H1 (cell line): ENCODE data around the gene MGMT. TPM values are rescaled to one million over a fixed set of nuclear protein-coding genes. Genes with fewer than 3 reads are reported as not detected.

Experiments
- CTCF ChIA-PET: fragments of 300-600 bp; sonication (Branson Sonifier 250); formaldehyde crosslinking; loops from one replicate; lab custom pipeline; 2021; ENCODE audit not compliant: partially characterized antibody; lab: Charles Lee
- POLR2A ChIA-PET: fragments of 300-600 bp; sonication (Branson Sonifier 250); formaldehyde crosslinking; loops from one replicate; lab custom pipeline; 2021; ENCODE audit warnings: inconsistent platforms; ENCODE audit not compliant: partially characterized antibody; lab: Charles Lee
- DNase-seq, 2 experiments: peaks; one replicate each; pipeline versions ENCODE4 v3.0.0 to v3.0.0-alpha.2; 2010 to 2022; ENCODE audit warnings: low spot score in 2 of 2, low read depth in 1 of 2, mixed read lengths in 1 of 2
- FAIRE-seq: peaks from 2 replicates; lab custom pipeline; 2011; peaks lifted over from hg19 to GRCh38; lab: Jason Lieb, UNC
- H2AFZ ChIP-seq: 2 replicates; pipeline ENCODE4 v1.8.1; 2012; ENCODE audit warnings: low read length, inconsistent platforms
- H2AK5ac ChIP-seq: 2 replicates; pipeline ENCODE4 v1.6.1; 2013; ENCODE audit warnings: low read depth, low read length
- H2BK120ac ChIP-seq: replicated peaks from 2 replicates; pipeline ENCODE3; 2013; ENCODE audit warnings: low read depth, low read length, inconsistent platforms
- H2BK12ac ChIP-seq: 2 replicates; pipeline ENCODE4 v1.6.1; 2013; ENCODE audit warnings: low read depth, low read length
- H2BK15ac ChIP-seq: 2 replicates; pipeline ENCODE4 v1.6.1; 2013; ENCODE audit warnings: low read length
- H2BK20ac ChIP-seq: 2 replicates; pipeline ENCODE4 v1.6.1; 2013; ENCODE audit warnings: low read length
- H2BK5ac ChIP-seq: 2 replicates; pipeline ENCODE4 v1.6.1; 2013; ENCODE audit warnings: low read depth, low read length
- H3K14ac ChIP-seq: 2 replicates; pipeline ENCODE4 v1.6.1; 2013; ENCODE audit warnings: inconsistent platforms; ENCODE audit not compliant: insufficient read length
- H3K18ac ChIP-seq: 2 replicates; pipeline ENCODE4 v1.6.1; 2013; ENCODE audit warnings: low read length; ENCODE audit errors: extremely low read depth
- H3K23ac ChIP-seq: 2 replicates; pipeline ENCODE4 v1.6.1; 2013; ENCODE audit warnings: inconsistent platforms; ENCODE audit not compliant: insufficient read length
- H3K23me2 ChIP-seq: 2 replicates; pipeline ENCODE4 v1.6.1; 2013; ENCODE audit warnings: low read depth, low read length
- H3K27ac ChIP-seq: 2 replicates; pipeline ENCODE4 v1.6.1; 2011; ENCODE audit warnings: low read depth, low read length, inconsistent platforms
- H3K27me3 ChIP-seq, 4 experiments: replicated peaks in 1 of 4; 1 replicate in 1 of 4; 2 replicates in 3 of 4; pipeline versions ENCODE4 v1.6.1 to v1.8.1; 2011 to 2013; ENCODE audit warnings: low read length in 3 of 4, mild to moderate bottlenecking in 3 of 4, inconsistent platforms in 2 of 4, mixed read lengths in 2 of 4, moderate library complexity in 1 of 4; ENCODE audit not compliant: control insufficient read depth in 3 of 4, insufficient read depth in 3 of 4; ENCODE audit errors: extremely low read depth in 1 of 4
- H3K36me3 ChIP-seq, 4 experiments: 2 replicates each; pipeline versions ENCODE4 v1.6.1 to v1.8.1; 2011 to 2013; ENCODE audit warnings: mild to moderate bottlenecking in 4 of 4, low read length in 3 of 4, moderate library complexity in 2 of 4, control low read depth in 1 of 4, inconsistent platforms in 1 of 4; ENCODE audit not compliant: insufficient read depth in 4 of 4, control insufficient read depth in 2 of 4
- H3K4ac ChIP-seq: replicated peaks from 2 replicates; pipeline ENCODE3; 2013; ENCODE audit warnings: low read length, low read depth, mixed read lengths, inconsistent platforms; ENCODE audit not compliant: insufficient read length
- H3K4me1 ChIP-seq, 4 experiments: replicated peaks in 1 of 4; 1 replicate in 1 of 4; 2 replicates in 3 of 4; pipeline versions ENCODE4 v1.6.1 to v1.8.1; 2011 to 2013; ENCODE audit warnings: low read length in 3 of 4, inconsistent platforms in 2 of 4, mixed read lengths in 1 of 4; ENCODE audit not compliant: insufficient read depth in 4 of 4, control insufficient read depth in 3 of 4
- H3K4me2 ChIP-seq, 2 experiments: 2 replicates each; pipeline versions ENCODE4 v1.6.1 to v1.8.1; 2011 to 2013; ENCODE audit warnings: low read depth in 2 of 2, low read length in 2 of 2, control low read depth in 1 of 2, inconsistent platforms in 1 of 2, mild to moderate bottlenecking in 1 of 2; ENCODE audit not compliant: insufficient read depth in 1 of 2
- H3K4me3 ChIP-seq, 4 experiments: fragments of 200-600, 300-600 bp in 1 of 4; sonication (generic), shearing (Covaris generic), sonication (Bioruptor Twin) in 1 of 4; 2 replicates each; pipeline versions ENCODE4 v1.5.1 to v1.8.1; 2011 to 2016; ENCODE audit warnings: low read length in 4 of 4, low read depth in 3 of 4, control low read depth in 2 of 4, inconsistent platforms in 2 of 4, mild to moderate bottlenecking in 2 of 4, mixed read lengths in 1 of 4, moderate library complexity in 1 of 4; ENCODE audit not compliant: insufficient read depth in 2 of 4; ENCODE audit errors: extremely low read depth in 1 of 4
- H3K56ac ChIP-seq: replicated peaks from 2 replicates; pipeline ENCODE3; 2013; ENCODE audit warnings: low read depth, mild to moderate bottlenecking, mixed read lengths, low read length, inconsistent platforms; ENCODE audit not compliant: insufficient read length
- H3K79me1 ChIP-seq: 2 replicates; pipeline ENCODE4 v1.6.1; 2013; ENCODE audit warnings: low read depth, low read length, control low read depth
- H3K79me2 ChIP-seq, 2 experiments: 2 replicates each; pipeline versions ENCODE4 v1.6.1 to v1.8.1; 2012 to 2013; ENCODE audit warnings: low read length in 2 of 2, mild to moderate bottlenecking in 2 of 2, inconsistent platforms in 1 of 2; ENCODE audit not compliant: insufficient read depth in 2 of 2, control insufficient read depth in 1 of 2
- H3K9ac ChIP-seq, 4 experiments: replicated peaks in 1 of 4; 1 replicate in 1 of 4; 2 replicates in 3 of 4; pipeline versions ENCODE4 v1.6.1 to v1.8.1; 2011 to 2013; ENCODE audit warnings: low read depth in 3 of 4, low read length in 3 of 4, control low read depth in 2 of 4, mild to moderate bottlenecking in 2 of 4, moderate library complexity in 2 of 4, inconsistent platforms in 1 of 4; ENCODE audit errors: extremely low read depth in 1 of 4
- H3K9me3 ChIP-seq, 2 experiments: 2 replicates each; pipeline versions ENCODE4 v1.6.1 to v1.8.1; 2012 to 2013; ENCODE audit warnings: mild to moderate bottlenecking in 2 of 2, moderate library complexity in 2 of 2, control low read depth in 1 of 2, inconsistent platforms in 1 of 2, low read depth in 1 of 2, low read length in 1 of 2, mixed read lengths in 1 of 2; ENCODE audit not compliant: insufficient read depth in 2 of 2
- H4K20me1 ChIP-seq, 2 experiments: replicated peaks in 1 of 2; 2 replicates each; pipeline versions ENCODE3 to v1.8.1; 2011 to 2013; ENCODE audit warnings: inconsistent platforms in 2 of 2, low read length in 2 of 2, mild to moderate bottlenecking in 1 of 2; ENCODE audit not compliant: insufficient read depth in 2 of 2, control insufficient read depth in 1 of 2
- H4K5ac ChIP-seq: 2 replicates; pipeline ENCODE4 v1.6.1; 2013; ENCODE audit warnings: low read length, low read depth, mixed read lengths, inconsistent platforms; ENCODE audit not compliant: insufficient read length
- H4K8ac ChIP-seq: 2 replicates; pipeline ENCODE4 v1.8.0; 2013; ENCODE audit warnings: mild to moderate bottlenecking, moderate library complexity, low read length, inconsistent platforms; ENCODE audit not compliant: insufficient read depth; ENCODE audit errors: extremely low read depth
- H4K91ac ChIP-seq: replicated peaks from 2 replicates; pipeline ENCODE3; 2013; ENCODE audit warnings: low read length, mixed read lengths, inconsistent platforms; ENCODE audit not compliant: insufficient read length
- BACH1 ChIP-seq: IDR thresholded peaks from 2 replicates; pipeline ENCODE4 v1.6.1; 2012; ENCODE audit warnings: low read length, improper control_type of control experiment
- CBX5 ChIP-seq: fragments of 300-800, 300-1000 bp; sonication (generic); IDR thresholded peaks from 2 replicates; pipeline ENCODE4 v1.7.1; 2016; ENCODE audit warnings: antibody characterized with exemption, low read length, low read depth
- CTBP2 ChIP-seq: IDR thresholded peaks from 2 replicates; pipeline ENCODE4 v1.7.0; 2011; ENCODE audit warnings: borderline replicate concordance, mild to moderate bottlenecking, moderate library complexity, mixed read lengths, low read length; ENCODE audit not compliant: insufficient read depth, insufficient read length
- EP300 ChIP-seq, 2 experiments: IDR thresholded peaks; 1 replicate in 1 of 2; 2 replicates in 1 of 2; pipeline ENCODE4 v1.6.1; 2011 to 2012; ENCODE audit warnings: low read depth in 2 of 2, low read length in 2 of 2, mild to moderate bottlenecking in 2 of 2, borderline replicate concordance in 1 of 2, inconsistent platforms in 1 of 2, moderate library complexity in 1 of 2
- EZH2 ChIP-seq: fragments of 200-600 bp; sonication (generic); IDR thresholded peaks from 2 replicates; pipeline ENCODE4 v1.7.1; 2012; ENCODE audit warnings: low read depth, mild to moderate bottlenecking, moderate library complexity, low read length, inconsistent platforms; ENCODE audit not compliant: severe bottlenecking
- FOSL1 ChIP-seq: IDR thresholded peaks from 2 replicates; pipeline ENCODE4 v1.6.1; 2011; ENCODE audit warnings: mild to moderate bottlenecking, low read depth, low read length, moderate library complexity; ENCODE audit not compliant: insufficient read depth
- GABPA ChIP-seq: IDR thresholded peaks from 2 replicates; pipeline ENCODE4 v1.6.1; 2011; ENCODE audit warnings: mild to moderate bottlenecking, low read length, moderate library complexity, borderline replicate concordance; ENCODE audit not compliant: insufficient read depth
- GTF2F1 ChIP-seq: IDR thresholded peaks from 2 replicates; pipeline ENCODE4 v1.6.1; 2012; ENCODE audit warnings: low read depth, low read length, improper control_type of control experiment, borderline replicate concordance
- YY1 ChIP-seq: IDR thresholded peaks from 2 replicates; pipeline ENCODE4 v1.6.1; 2011; ENCODE audit warnings: low read depth, mild to moderate bottlenecking, low read length
- WGBS, 2 experiments: shearing (Covaris generic) in 1 of 2; methylation state at CpG; one replicate each; pipeline versions ENCODE4 v1.1.6 to v1.1.7; 2013 to 2015; ENCODE audit warnings: low lambda C conversion rate in 2 of 2, mixed read lengths in 2 of 2, inconsistent platforms in 1 of 2, low coverage in 1 of 2, missing lambda C conversion rate in 1 of 2; ENCODE audit not compliant: insufficient replicate concordance in 2 of 2, insufficient coverage in 1 of 2, insufficient read length in 1 of 2; ENCODE audit errors: extremely low coverage in 1 of 2, missing lambda C conversion rate in 1 of 2; 5-methylcytosine and 5-hydroxymethylcytosine counted together
- polyA plus RNA-seq, 7 experiments: library from polyadenylated mRNA; depleted of rRNA in 3 of 7; stranded (reverse) in 5 of 7; unstranded in 2 of 7; fragments of >200 nt in 5 of 7; fragments of 200-250 nt in 2 of 7; gene quantifications; 1 replicate in 5 of 7; 2 replicates in 1 of 7; 4 replicates in 1 of 7; pipeline versions ENCODE4 v1.2.1 to v1.2.3, GENCODE V29; 2011 to 2013; ENCODE audit warnings: missing spikeins in 2 of 7, mixed read lengths in 2 of 7
- total RNA-seq: library from RNA; stranded (reverse); fragmentation: NEBNext Ultra II Directional; extraction: Animal tissue kit (Norgen Biotek cat#: 25700); gene quantifications from 2 replicates; pipeline ENCODE4 v1.2.1, GENCODE V29; 2021
- TF ChIP-seq, protein P1 (sequence below): IDR thresholded peaks from 2 replicates; pipeline ENCODE4 v1.6.1; 2011; ENCODE audit warnings: low read depth, mild to moderate bottlenecking, low read length; ENCODE audit not compliant: insufficient read depth
- TF ChIP-seq, protein P2 (sequence below): IDR thresholded peaks from 2 replicates; pipeline ENCODE4 v1.6.1; 2011; ENCODE audit warnings: low read length, improper control_type of control experiment

MGMT gene
- total and polyA plus RNA-seq, 2 of the 8 experiments (the other 6 are each of a cell fraction or from before 2014, with no cell fraction given), result 9.9 to 10.7 TPM

DNA sequence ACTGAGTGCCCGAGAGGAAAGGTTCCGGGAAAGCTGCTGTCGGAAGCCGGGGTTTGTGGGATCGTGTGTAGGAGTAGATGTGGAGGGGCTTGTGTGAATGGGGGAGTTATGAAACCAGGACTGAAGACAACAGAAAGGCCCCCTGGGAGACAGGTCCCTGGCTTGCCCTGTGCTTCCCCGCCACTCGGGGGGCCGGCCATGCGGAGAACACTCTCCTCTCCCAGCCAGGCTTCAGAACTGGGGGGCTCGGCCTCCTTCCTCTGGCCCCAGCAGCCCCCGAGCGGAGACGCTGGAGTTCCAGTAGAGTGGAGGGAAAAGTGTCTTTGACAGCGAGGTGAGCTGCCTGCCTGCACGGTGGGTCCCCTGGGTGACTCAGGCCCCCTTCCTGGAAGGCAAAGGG, 185.0 kb downstream of the MGMT start:
- Histone ChIP-seq H2AFZ (no peak overlapping the region), H3K9ac (no peak overlapping the region), H3K27me3 (no peaks in the 10 kb centered on the region), H4K5ac (no peak overlapping the region), H3K9me3 (no peaks in the 10 kb centered on the region), H3K23me2 (no peaks in the 10 kb centered on the region), H3K14ac (no peak overlapping the region), H2BK5ac (no peak overlapping the region), H3K56ac (no peak overlapping the region), H2BK20ac (no peak overlapping the region), H2BK120ac (no peak overlapping the region), H3K79me2 (no peaks in the 10 kb centered on the region), H3K4me1 (no peaks in the 10 kb centered on the region; a peak in 1 of 7 replicates), H4K20me1 (no peaks in the 10 kb centered on the region), H2BK12ac (no peak overlapping the region), H2BK15ac (no peak overlapping the region), H3K4me3 (no peak overlapping the region), H3K4me2 (no peak overlapping the region), H3K36me3 (no peaks in the 10 kb centered on the region), H3K23ac (no peak overlapping the region), H4K91ac (no peak overlapping the region), H4K8ac (peak overlapping the region; percentile 12), H2AK5ac (no peak overlapping the region), H3K27ac (no peak overlapping the region), H3K4ac (no peak overlapping the region), H3K18ac (no peak overlapping the region), H3K79me1 (no peaks in the 10 kb centered on the region)
- POLR2A ChIA-PET, result no interaction called here
- WGBS, 2 experiments, result 92% methylated on average over 13 of the region's 15 CpGs; no CpG with 5 or more reads in 1 of the 2 experiments
- DNase-seq, result no peak
- FAIRE-seq, result no peak
- CTCF ChIA-PET, result interaction anchor here (0.5 kb wide), 1 partner anchor 42 kb away, joined by 4 read pairs; no protein-coding TSS in a partner anchor
- TF ChIP-seq YY1, result no peak
- TF ChIP-seq, protein P1, sequence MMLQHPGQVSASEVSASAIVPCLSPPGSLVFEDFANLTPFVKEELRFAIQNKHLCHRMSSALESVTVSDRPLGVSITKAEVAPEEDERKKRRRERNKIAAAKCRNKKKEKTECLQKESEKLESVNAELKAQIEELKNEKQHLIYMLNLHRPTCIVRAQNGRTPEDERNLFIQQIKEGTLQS, result no peak
- TF ChIP-seq CBX5, result no peak
- no peak for TF ChIP-seq FOSL1
- TF ChIP-seq CTBP2, result no peak
- TF ChIP-seq GTF2F1, result no peak
- no peak for TF ChIP-seq BACH1
- no peak for TF ChIP-seq GABPA
- no peak for TF ChIP-seq EZH2
- no peak for TF ChIP-seq EP300 (IDR thresholded peaks at IDR 0.05; ENCODE audit: borderline replicate concordance in 1 of 2, low read depth in 2 of 2, low read length in 2 of 2)
- TF ChIP-seq, protein P2, sequence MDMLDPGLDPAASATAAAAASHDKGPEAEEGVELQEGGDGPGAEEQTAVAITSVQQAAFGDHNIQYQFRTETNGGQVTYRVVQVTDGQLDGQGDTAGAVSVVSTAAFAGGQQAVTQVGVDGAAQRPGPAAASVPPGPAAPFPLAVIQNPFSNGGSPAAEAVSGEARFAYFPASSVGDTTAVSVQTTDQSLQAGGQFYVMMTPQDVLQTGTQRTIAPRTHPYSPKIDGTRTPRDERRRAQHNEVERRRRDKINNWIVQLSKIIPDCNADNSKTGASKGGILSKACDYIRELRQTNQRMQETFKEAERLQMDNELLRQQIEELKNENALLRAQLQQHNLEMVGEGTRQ, result no peak
